ENCODE measurements around the gene STAM2. TPM values are rescaled to one million over a fixed set of nuclear protein-coding genes. Genes with fewer than 3 reads are reported as not detected.
A peak's percentile ranks its signal among the peaks of the same experiment; 100 is the strongest.

Gene STAM2
- total and polyA plus RNA-seq, 9 donors: 9.5 to 40.0 (median 33.3) TPM

DNA sequence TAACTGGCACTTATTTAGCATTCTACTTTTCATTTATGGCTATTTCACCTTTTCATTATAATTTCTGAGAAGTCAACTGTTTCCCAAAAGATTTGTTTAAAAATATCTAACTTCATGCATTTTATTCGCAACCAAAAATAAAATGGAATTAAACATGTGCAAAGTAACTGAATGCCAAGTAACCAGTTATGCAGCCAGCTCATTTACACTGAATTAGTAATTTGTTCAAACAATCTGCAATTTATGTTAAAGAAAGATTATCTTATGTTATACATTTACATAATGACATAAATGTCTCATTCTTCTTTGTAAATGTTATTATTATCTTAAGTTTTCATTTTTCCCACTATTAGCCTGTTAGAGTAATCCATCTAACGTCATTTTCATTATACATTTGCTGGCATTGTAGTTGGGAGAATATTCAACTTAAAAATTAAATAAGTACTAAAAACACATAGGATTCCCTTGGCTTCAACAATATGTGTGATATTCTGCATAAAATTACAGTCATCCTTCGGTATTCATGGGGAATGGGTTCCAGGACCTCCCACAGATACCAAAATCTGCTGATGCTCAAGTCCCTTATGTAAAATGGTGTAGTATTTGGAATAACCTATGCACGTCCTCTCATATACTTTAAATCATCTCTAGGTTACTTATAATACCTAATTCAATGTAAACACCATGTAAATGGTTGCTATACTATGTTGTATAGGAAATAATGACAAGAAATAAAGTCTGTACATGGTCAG lies 43.7 kb upstream of the STAM2 start:
- intact Hi-C loops (cut with DNase I): no loop called here
- no peak for TF ChIP-seq EP300 (IDR thresholded peaks at IDR 0.05)
- WGBS, 3 donors: 81 to 87% (median 85%) methylated on average over 4 of the region's 4 CpGs
- H3K27ac ChIP-seq: no peak overlapping the region
- no peaks in the 10 kb centered on the region for H3K9me3 ChIP-seq
- DNase-seq: no peak
- no peaks in the 10 kb centered on the region for H3K36me3 ChIP-seq
- H3K4me1 ChIP-seq (ENCODE audit: insufficient read depth): peaks cover 2% of the 10 kb centered on the region
- H3K27me3 ChIP-seq: no peaks in the 10 kb centered on the region
- no peak overlapping the region for H3K4me3 ChIP-seq

DNA sequence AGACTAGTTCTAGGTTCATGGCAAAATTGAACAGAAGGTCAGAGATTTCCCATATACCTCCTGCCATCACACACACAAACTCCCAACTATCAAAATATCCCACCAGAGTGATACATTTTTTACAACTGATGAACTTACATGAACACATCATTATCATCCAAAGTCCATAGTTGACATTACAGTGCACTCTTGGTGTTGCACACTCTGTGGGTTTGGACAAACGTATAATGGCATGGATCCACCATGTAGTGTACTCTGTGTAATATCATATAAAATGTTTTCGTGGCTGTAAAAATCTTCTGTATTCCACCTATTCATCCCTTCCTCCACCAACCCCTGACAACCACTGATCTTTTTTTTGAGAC lies 25.9 kb upstream of the STAM2 start:
- Histone ChIP-seq H3K36me3 (no peaks in the 10 kb centered on the region), H3K9me3 (no peaks in the 10 kb centered on the region), H3K4me3 (no peak overlapping the region), H3K27me3 (no peaks in the 10 kb centered on the region), H3K4me1 (ENCODE audit: insufficient read depth) (no peaks in the 10 kb centered on the region), H3K27ac (no peak overlapping the region)
- intact Hi-C loops (cut with DNase I): no loop called here
- WGBS, 3 donors: 83 to 88% (median 86%) methylated on average over 2 of the region's 2 CpGs
- no peak for DNase-seq
- TF ChIP-seq, protein P1, sequence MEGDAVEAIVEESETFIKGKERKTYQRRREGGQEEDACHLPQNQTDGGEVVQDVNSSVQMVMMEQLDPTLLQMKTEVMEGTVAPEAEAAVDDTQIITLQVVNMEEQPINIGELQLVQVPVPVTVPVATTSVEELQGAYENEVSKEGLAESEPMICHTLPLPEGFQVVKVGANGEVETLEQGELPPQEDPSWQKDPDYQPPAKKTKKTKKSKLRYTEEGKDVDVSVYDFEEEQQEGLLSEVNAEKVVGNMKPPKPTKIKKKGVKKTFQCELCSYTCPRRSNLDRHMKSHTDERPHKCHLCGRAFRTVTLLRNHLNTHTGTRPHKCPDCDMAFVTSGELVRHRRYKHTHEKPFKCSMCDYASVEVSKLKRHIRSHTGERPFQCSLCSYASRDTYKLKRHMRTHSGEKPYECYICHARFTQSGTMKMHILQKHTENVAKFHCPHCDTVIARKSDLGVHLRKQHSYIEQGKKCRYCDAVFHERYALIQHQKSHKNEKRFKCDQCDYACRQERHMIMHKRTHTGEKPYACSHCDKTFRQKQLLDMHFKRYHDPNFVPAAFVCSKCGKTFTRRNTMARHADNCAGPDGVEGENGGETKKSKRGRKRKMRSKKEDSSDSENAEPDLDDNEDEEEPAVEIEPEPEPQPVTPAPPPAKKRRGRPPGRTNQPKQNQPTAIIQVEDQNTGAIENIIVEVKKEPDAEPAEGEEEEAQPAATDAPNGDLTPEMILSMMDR (IDR thresholded peaks at IDR 0.05): no peak
- TF ChIP-seq POLR2A (IDR thresholded peaks at IDR 0.05) (no peak), EP300 (IDR thresholded peaks at IDR 0.05) (no peak)

DNA sequence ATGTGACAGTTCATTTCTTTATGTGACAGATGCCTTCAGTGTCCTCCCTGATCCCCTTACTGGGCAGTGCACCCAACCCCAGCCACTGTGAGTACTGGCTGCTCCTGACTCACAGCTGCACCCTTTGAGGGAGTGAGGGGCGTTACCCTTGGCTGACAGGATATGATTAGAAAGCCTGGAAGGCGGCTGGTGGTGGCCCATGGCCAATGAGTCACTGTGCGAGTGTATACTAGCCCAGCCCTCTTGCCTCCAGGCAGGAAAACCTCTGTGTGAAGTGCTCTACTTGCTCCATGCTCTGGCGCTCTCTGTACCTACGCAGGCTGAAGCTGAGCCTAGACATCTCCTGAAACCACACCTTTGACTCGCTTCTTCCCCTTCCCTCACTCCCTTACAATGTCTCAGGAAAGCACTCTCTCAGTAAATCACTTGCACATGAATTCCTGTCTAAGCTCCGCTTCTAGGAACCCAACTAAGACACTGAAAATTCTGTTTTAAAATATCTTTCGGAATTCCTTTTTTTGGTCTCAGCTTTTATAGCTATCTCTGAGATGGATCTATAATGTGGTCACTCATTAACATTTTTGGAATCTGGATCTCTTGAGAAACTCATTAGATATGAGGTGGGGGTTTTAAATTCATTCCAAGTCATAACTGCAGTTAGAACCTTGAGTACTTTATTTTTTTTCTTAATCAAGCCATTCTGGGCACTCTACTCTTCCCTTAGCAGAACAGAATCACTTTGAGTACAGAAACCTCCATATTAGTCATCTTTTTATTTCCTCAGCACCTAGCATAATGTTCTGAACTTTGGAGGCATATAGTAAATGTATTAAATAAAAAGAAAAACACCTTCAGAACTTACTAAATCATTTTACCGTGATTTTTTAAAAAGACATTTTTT lies 25.3 kb upstream of the STAM2 start:
- H3K27me3 ChIP-seq: no peaks in the 10 kb centered on the region
- peak; percentile 33 to 71 (median 48) for DNase-seq
- no peaks in the 10 kb centered on the region for H3K4me1 ChIP-seq (ENCODE audit: insufficient read depth)
- no peaks in the 10 kb centered on the region for H3K36me3 ChIP-seq
- no peak overlapping the region for H3K4me3 ChIP-seq
- no peaks in the 10 kb centered on the region for H3K9me3 ChIP-seq
- intact Hi-C loops (cut with DNase I): no loop called here
- no peak for TF ChIP-seq EP300 (IDR thresholded peaks at IDR 0.05)
- no peak for TF ChIP-seq POLR2A (IDR thresholded peaks at IDR 0.05)
- TF ChIP-seq, protein P1 (IDR thresholded peaks at IDR 0.05): no peak
- WGBS, 3 donors: 47 to 59% (median 59%) methylated on average over 9 of the region's 9 CpGs
- H3K27ac ChIP-seq: no peak overlapping the region

DNA sequence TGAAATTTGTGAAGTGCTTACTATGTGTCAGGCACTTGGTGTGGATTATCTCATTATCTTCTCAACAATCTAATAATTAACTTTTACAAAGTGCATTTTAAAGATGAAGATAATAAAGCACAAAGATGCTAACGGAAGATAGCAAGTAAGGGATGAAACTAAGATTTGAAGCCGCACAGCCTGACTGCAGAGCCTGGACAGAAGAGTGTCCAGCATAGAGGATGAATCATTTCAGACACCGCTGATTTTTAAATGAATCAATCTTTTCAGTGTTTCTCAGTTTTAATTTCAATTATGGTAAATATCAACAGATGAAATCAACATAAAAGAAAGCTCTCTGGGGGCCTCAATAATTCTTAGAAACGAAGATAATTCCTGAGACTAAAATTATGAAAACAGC lies 24.5 kb upstream of the STAM2 start:
- 73 to 80% (median 75%) methylated on average over 4 of the region's 4 CpGs for WGBS, 3 donors
- TF ChIP-seq, protein P1 (IDR thresholded peaks at IDR 0.05): no peak
- TF ChIP-seq POLR2A (IDR thresholded peaks at IDR 0.05) (no peak), EP300 (IDR thresholded peaks at IDR 0.05) (no peak)
- DNase-seq: no peak
- Histone ChIP-seq H3K4me1 (ENCODE audit: insufficient read depth) (no peaks in the 10 kb centered on the region), H3K27ac (no peak overlapping the region), H3K9me3 (no peaks in the 10 kb centered on the region), H3K36me3 (no peaks in the 10 kb centered on the region), H3K27me3 (no peaks in the 10 kb centered on the region), H3K4me3 (no peak overlapping the region)
- intact Hi-C loops (cut with DNase I): no loop called here

Measured in ovary (tissue), 9 donors.